K562 (cell line): ENCODE data around the gene AJUBA. TPM values are rescaled to one million over a fixed set of nuclear protein-coding genes. Genes with fewer than 3 reads are reported as not detected.

Source experiments
- CBX8 ChIP-seq: fragments of 200-600 bp; sonication (generic); IDR thresholded peaks from 2 replicates; pipeline ENCODE4 v1.6.1; 2012; ENCODE audit warnings: borderline replicate concordance, mixed run types, low read depth, mild to moderate bottlenecking, moderate library complexity, mixed read lengths, low read length, control low read depth, inconsistent platforms; ENCODE audit not compliant: poor library complexity, severe bottlenecking; ENCODE audit errors: extremely low read depth
- DIDO1 ChIP-seq: fragments of 450-650 bp; IDR thresholded peaks from 2 replicates; pipeline ENCODE4 v1.6.1; 2016; ENCODE audit warnings: low read depth, missing biosample characterization, missing genetic modification characterization
- GATAD2A ChIP-seq: fragments of 450-650 bp; IDR thresholded peaks from 2 replicates; pipeline ENCODE4 v1.6.1; 2017
- HIVEP1 ChIP-seq: fragments of 250-450 bp; sonication (Bioruptor Pico); IDR thresholded peaks from 2 replicates; pipeline ENCODE4 v1.4.0; 2020; ENCODE audit warnings: mild to moderate bottlenecking
- HMGN3 ChIP-seq: IDR thresholded peaks from 2 replicates; pipeline ENCODE4 v1.6.1; 2011; ENCODE audit warnings: borderline replicate concordance, low read depth, mild to moderate bottlenecking, mixed read lengths, low read length; ENCODE audit not compliant: insufficient read length; ENCODE audit errors: extremely low read depth
- KLF13 ChIP-seq: fragments of 450-650 bp; IDR thresholded peaks from 2 replicates; pipeline ENCODE4 v1.6.1; 2016; ENCODE audit warnings: missing genetic modification characterization, low read depth, mild to moderate bottlenecking, missing compliant biosample characterization, moderate library complexity, borderline replicate concordance
- LARP7 ChIP-seq: fragments of 450-650 bp; IDR thresholded peaks from 2 replicates; pipeline ENCODE4 v1.6.1; 2016
- MEF2A ChIP-seq: IDR thresholded peaks from 2 replicates; pipeline ENCODE4 v1.6.1; 2011; ENCODE audit warnings: low read depth, mild to moderate bottlenecking, low read length, moderate library complexity; ENCODE audit not compliant: control insufficient read depth
- NFE2L1 ChIP-seq: fragments of 450-650 bp; IDR thresholded peaks from 2 replicates; pipeline ENCODE4 v1.6.1; 2016; ENCODE audit warnings: missing genetic modification characterization, low read depth, mild to moderate bottlenecking, missing compliant biosample characterization, moderate library complexity, borderline replicate concordance
- PRDM10 ChIP-seq: fragments of 450-650 bp; IDR thresholded peaks from 2 replicates; pipeline ENCODE4 v1.6.1; 2018; ENCODE audit not compliant: partially characterized antibody
- RBM15 ChIP-seq: fragments of 200-400 bp; formaldehyde crosslinking; IDR thresholded peaks from 2 replicates; pipeline ENCODE4 v1.6.1; 2018; ENCODE audit warnings: mild to moderate bottlenecking, low read length, moderate library complexity; ENCODE audit not compliant: insufficient read depth
- SMAD3 ChIP-seq: fragments of 450-650 bp; formaldehyde crosslinking; conservative IDR thresholded peaks from 2 replicates; pipeline ENCODE4 v1.4.0; 2020; ENCODE audit warnings: mild to moderate bottlenecking
- SREBF2 ChIP-seq: sonication (generic); formaldehyde crosslinking; IDR thresholded peaks from 2 replicates; pipeline ENCODE4 v1.4.0; 2020; ENCODE audit warnings: mild to moderate bottlenecking, missing genetic modification reagents
- ZBTB34 ChIP-seq: fragments of 250-450 bp; sonication (Bioruptor Pico); IDR thresholded peaks from 2 replicates; pipeline ENCODE4 v1.8.0; 2021; ENCODE audit warnings: mild to moderate bottlenecking, moderate library complexity
- ZNF551 ChIP-seq: fragments of 250-450 bp; sonication (Bioruptor Pico); IDR thresholded peaks from 2 replicates; pipeline ENCODE4 v1.5.0; 2021; ENCODE audit warnings: mild to moderate bottlenecking, moderate library complexity
- ZNF655 ChIP-seq: fragments of 250-450 bp; sonication (Bioruptor Pico); IDR thresholded peaks from 2 replicates; pipeline ENCODE4 v1.5.0; 2021
- polyA plus RNA-seq, 8 experiments: library from polyadenylated mRNA; depleted of rRNA in 4 of 8; stranded (reverse) in 5 of 8; unstranded in 3 of 8; fragments of >200 nt; fragmentation: Nextera tagmentation in 2 of 8; fragmentation: Illumina TruSeq in 1 of 8; extraction: Ambion mirVana in 2 of 8; extraction: Trizol in 1 of 8; gene quantifications; 2 replicates each; pipeline versions ENCODE4 v1.2.1 to v1.2.3, GENCODE V29; 2011 to 2014; ENCODE audit warnings: inconsistent platforms in 1 of 8, missing spikeins in 1 of 8
- total RNA-seq, 7 experiments: library from RNA; depleted of rRNA in 6 of 7; stranded (reverse); fragments of >200 nt in 6 of 7; fragmentation: Illumina TruSeq in 2 of 7; extraction: Trizol in 2 of 7; gene quantifications; 2 replicates each; pipeline versions ENCODE4 v1.2.1 to v1.2.3, GENCODE V29; 2011 to 2021; ENCODE audit warnings: low replicate concordance in 1 of 7

Gene AJUBA
- total and polyA plus RNA-seq, 9 of the 15 experiments (the other 6 are each of a cell fraction or from before 2014, with no cell fraction given): 0.73 to 4.7 (median 2.8) TPM

DNA sequence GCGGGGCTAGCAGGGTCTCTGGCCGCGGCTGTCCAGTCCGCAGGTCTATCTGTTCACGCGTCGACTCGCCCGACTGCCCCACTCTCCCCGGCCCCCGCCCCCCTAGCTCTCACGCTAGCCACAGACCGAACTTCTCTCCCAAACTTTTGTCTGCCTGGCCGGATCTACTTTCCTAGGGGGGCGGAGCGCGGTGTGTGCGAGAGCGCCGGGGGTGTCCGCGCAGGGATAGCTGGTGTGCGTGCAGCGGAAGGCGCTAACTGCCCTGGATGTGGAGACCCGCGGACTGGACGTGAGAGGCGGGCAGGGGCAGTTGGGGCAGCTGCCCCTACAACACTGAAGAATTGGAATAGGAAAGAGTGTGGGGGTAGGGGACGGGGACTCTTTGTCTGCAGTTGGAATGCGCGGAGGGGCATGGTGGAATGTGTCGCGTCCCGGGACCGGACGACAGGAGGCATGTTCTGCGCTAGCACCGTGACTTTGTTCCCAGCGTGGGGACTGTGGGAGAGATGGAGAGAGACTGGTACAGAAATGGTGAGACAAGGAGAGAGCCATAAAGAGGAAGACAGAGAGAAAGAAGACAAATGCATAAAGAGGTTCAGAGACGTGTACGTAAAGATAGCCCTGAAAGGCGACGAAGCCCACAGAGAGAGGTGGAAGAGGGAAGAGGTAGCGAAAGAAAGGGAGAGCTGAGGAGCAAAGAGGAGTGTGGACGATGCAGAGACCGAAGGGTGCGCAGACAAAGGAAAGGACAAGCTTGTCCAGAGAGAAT, at the start of gene AJUBA (continued):
- TF ChIP-seq PRDM10 (peak; percentile 48), CBX8 (no peak), GATAD2A (peak; percentile 97), HIVEP1 (no peak), RBM15 (no peak), KLF13 (tag) (peak; percentile 91), LARP7 (peak; percentile 93; the same call in 1 of the 2 replicates), NFE2L1 (no peak), SMAD3 (CRISPR knock-in tag) (0 out of 2 replicates have a peak, but pooled peaks have one; percentile 31), ZNF655 (CRISPR knock-in tag) (no peak), SREBF2 (peak; percentile 63; the same call in 1 of the 2 replicates), MEF2A (no peak), DIDO1 (tag) (peak; percentile 77), ZNF551 (CRISPR knock-in tag) (no peak), HMGN3 (no peak), ZBTB34 (CRISPR knock-in tag) (no peak)
